Smooth muscle cell (in vitro differentiated cells): Measurements from ENCODE around the gene FANCM. TPM values are rescaled to one million over a fixed set of nuclear protein-coding genes. Genes with fewer than 3 reads are reported as not detected.

Experiments
- DNase-seq: peaks from one replicate; lab custom pipeline; 2025; ENCODE audit not compliant: unreplicated experiment; lab: John Stamatoyannopoulos, UW
- H2AFZ ChIP-seq: fragments of 200-600 bp; sonication (generic); 2 replicates; pipeline ENCODE4 v1.6.0; 2016; ENCODE audit warnings: antibody characterized with exemption, low read depth, mild to moderate bottlenecking
- H3F3A ChIP-seq: fragments of 200-600 bp; sonication (generic); 2 replicates; pipeline ENCODE4 v1.6.0; 2017; ENCODE audit warnings: antibody characterized with exemption, low read depth
- H3K27ac ChIP-seq: fragments of 200-600 bp; sonication (generic); 2 replicates; pipeline ENCODE4 v1.5.1; 2016; ENCODE audit warnings: low read depth, mild to moderate bottlenecking
- H3K27me3 ChIP-seq: fragments of 200-600 bp; sonication (generic); 2 replicates; pipeline ENCODE4 v1.6.1; 2016; ENCODE audit warnings: low read depth, mild to moderate bottlenecking
- H3K36me3 ChIP-seq: fragments of 200-600 bp; sonication (generic); 2 replicates; pipeline ENCODE4 v1.5.1; 2016; ENCODE audit warnings: low read depth
- H3K4me1 ChIP-seq: fragments of 200-600 bp; sonication (generic); 2 replicates; pipeline ENCODE4 v1.5.1; 2016; ENCODE audit warnings: low read depth
- H3K4me2 ChIP-seq: fragments of 200-600 bp; sonication (generic); 2 replicates; pipeline ENCODE4 v1.6.0; 2016; ENCODE audit warnings: mild to moderate bottlenecking
- H3K4me3 ChIP-seq: fragments of 200-600 bp; sonication (generic); 2 replicates; pipeline ENCODE4 v1.5.1; 2016; ENCODE audit warnings: mild to moderate bottlenecking
- H3K79me2 ChIP-seq: fragments of 200-600 bp; sonication (generic); 2 replicates; pipeline ENCODE4 v1.6.0; 2016; ENCODE audit warnings: low read depth, mild to moderate bottlenecking
- H3K9ac ChIP-seq: fragments of 200-600 bp; sonication (generic); 2 replicates; pipeline ENCODE4 v1.6.0; 2016; ENCODE audit warnings: low read depth
- H3K9me3 ChIP-seq: fragments of 200-600 bp; sonication (generic); replicated peaks from 2 replicates; pipeline ENCODE4 v1.5.1; 2016; ENCODE audit warnings: low read depth
- H4K20me1 ChIP-seq: fragments of 200-600 bp; sonication (generic); 2 replicates; pipeline ENCODE4 v1.6.0; 2016; ENCODE audit warnings: low read depth
- WGBS: methylation state at CpG from one replicate; pipeline ENCODE4 v1.1.7; 2016; ENCODE audit warnings: low lambda C conversion rate; 5-methylcytosine and 5-hydroxymethylcytosine counted together
- polyA plus RNA-seq: library from polyadenylated mRNA; unstranded; fragments of >200 nt; fragmentation: Nextera tagmentation; extraction: Ambion mirVana; gene quantifications from 2 replicates; pipeline ENCODE4 v1.2.1, GENCODE V29; 2016
- total RNA-seq: library from RNA; depleted of rRNA; stranded (reverse); fragments of >200 nt; gene quantifications from 2 replicates; pipeline ENCODE4 v1.2.3, GENCODE V29; 2014
- TF ChIP-seq, protein P1 (sequence below): fragments of 200-600 bp; sonication (generic); IDR thresholded peaks from 2 replicates; pipeline ENCODE4 v1.5.1; 2017; ENCODE audit warnings: borderline replicate concordance, mild to moderate bottlenecking, antibody characterized with exemption; ENCODE audit not compliant: insufficient read depth, poor library complexity, severe bottlenecking

FANCM gene
- total and polyA plus RNA-seq, 2 experiments from 2014 or later: 1.7 to 5.5 TPM

DNA sequence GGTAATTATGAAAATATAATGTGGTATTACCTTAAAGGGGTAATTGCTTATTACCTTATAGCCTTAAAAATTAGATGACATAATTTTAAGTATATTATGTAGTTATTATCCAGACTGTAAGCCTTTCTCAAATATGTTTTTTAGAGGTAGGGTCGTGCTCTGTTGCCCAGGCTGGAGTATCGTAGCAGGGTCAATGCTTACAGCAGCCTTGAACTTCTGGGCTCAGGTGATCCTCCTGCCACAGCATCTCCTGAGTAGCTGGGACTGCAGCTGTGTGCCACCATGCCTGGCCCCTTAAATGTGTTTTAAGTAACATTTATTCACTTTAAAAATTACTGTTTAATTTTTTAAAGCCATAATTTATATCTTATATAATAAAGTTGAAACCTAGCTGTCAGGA is 41.5 kb upstream of the FANCM start:
- Histone ChIP-seq H3K4me1 (no peaks in the 10 kb centered on the region), H3K4me3 (no peak overlapping the region), H4K20me1 (peaks cover 77% of the 10 kb centered on the region), H3K79me2 (peaks cover 91% of the 10 kb centered on the region), H3K9me3 (no peaks in the 10 kb centered on the region), H3F3A (no peaks in the 10 kb centered on the region), H2AFZ (no peak overlapping the region), H3K4me2 (no peak overlapping the region), H3K36me3 (peaks cover 21% of the 10 kb centered on the region), H3K27me3 (no peaks in the 10 kb centered on the region), H3K9ac (no peak overlapping the region), H3K27ac (no peak overlapping the region)
- TF ChIP-seq, protein P1, sequence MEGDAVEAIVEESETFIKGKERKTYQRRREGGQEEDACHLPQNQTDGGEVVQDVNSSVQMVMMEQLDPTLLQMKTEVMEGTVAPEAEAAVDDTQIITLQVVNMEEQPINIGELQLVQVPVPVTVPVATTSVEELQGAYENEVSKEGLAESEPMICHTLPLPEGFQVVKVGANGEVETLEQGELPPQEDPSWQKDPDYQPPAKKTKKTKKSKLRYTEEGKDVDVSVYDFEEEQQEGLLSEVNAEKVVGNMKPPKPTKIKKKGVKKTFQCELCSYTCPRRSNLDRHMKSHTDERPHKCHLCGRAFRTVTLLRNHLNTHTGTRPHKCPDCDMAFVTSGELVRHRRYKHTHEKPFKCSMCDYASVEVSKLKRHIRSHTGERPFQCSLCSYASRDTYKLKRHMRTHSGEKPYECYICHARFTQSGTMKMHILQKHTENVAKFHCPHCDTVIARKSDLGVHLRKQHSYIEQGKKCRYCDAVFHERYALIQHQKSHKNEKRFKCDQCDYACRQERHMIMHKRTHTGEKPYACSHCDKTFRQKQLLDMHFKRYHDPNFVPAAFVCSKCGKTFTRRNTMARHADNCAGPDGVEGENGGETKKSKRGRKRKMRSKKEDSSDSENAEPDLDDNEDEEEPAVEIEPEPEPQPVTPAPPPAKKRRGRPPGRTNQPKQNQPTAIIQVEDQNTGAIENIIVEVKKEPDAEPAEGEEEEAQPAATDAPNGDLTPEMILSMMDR: no peak
- WGBS: 98% methylated on average over 2 of the region's 2 CpGs
- DNase-seq: no peak

DNA sequence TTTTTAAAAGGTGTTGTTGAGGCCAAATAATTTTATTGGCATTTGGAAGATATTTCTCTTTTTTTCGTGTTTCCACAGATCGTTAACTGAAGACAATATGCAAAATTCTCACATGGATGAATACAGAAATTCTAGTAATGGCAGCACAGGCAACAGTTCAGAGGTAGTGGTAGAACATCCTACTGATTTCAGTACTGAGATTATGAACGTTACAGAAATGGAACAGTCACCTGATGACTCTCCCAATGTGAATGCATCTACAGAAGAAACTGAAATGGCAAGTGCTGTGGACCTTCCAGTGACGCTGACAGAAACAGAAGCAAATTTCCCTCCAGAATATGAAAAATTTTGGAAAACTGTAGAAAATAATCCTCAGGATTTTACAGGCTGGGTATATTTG is 40.6 kb upstream of the FANCM start:
- Histone ChIP-seq H3K4me3 (no peak overlapping the region), H3K27ac (no peak overlapping the region), H3K4me1 (no peaks in the 10 kb centered on the region), H3K36me3 (peaks cover 24% of the 10 kb centered on the region), H3K79me2 (peaks cover 91% of the 10 kb centered on the region), H4K20me1 (peaks cover 72% of the 10 kb centered on the region), H3K27me3 (no peaks in the 10 kb centered on the region), H3K9ac (no peak overlapping the region), H3K4me2 (no peak overlapping the region), H3K9me3 (no peaks in the 10 kb centered on the region), H2AFZ (no peak overlapping the region), H3F3A (no peaks in the 10 kb centered on the region)
- no peak for DNase-seq
- WGBS: 97% methylated on average over 4 of the region's 4 CpGs
- TF ChIP-seq, protein P1: no peak

DNA sequence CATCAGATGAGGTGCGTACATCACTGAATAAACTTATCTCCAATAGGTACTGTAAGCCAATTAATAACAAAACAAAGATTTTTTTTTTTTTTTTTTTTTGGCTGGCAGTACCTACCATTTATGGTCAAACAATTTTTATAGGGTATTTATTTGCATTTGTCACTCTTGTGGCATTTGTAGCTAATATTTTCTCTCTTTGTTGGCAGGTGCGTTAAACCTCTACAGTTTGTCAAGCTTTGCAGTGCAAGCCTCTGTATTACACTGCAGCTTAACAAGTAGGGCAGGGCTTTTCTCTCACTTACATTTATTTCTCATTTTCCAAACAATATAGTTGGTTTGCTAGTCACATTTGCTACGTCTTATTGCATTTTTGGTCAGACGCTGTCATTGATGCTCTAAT is 39.5 kb upstream of the FANCM start:
- no peak overlapping the region for H3K4me3 ChIP-seq
- H2AFZ ChIP-seq: no peak overlapping the region
- H3K36me3 ChIP-seq: peaks cover 24% of the 10 kb centered on the region
- H4K20me1 ChIP-seq: peaks cover 70% of the 10 kb centered on the region
- H3K9ac ChIP-seq: no peak overlapping the region
- no peak overlapping the region for H3K27ac ChIP-seq
- peaks cover 84% of the 10 kb centered on the region for H3K79me2 ChIP-seq
- no peaks in the 10 kb centered on the region for H3K4me1 ChIP-seq
- no peak for DNase-seq
- no peaks in the 10 kb centered on the region for H3K9me3 ChIP-seq
- WGBS: 97% methylated on average over 4 of the region's 4 CpGs
- no peaks in the 10 kb centered on the region for H3K27me3 ChIP-seq
- TF ChIP-seq, protein P1: no peak
- no peaks in the 10 kb centered on the region for H3F3A ChIP-seq
- no peak overlapping the region for H3K4me2 ChIP-seq

DNA sequence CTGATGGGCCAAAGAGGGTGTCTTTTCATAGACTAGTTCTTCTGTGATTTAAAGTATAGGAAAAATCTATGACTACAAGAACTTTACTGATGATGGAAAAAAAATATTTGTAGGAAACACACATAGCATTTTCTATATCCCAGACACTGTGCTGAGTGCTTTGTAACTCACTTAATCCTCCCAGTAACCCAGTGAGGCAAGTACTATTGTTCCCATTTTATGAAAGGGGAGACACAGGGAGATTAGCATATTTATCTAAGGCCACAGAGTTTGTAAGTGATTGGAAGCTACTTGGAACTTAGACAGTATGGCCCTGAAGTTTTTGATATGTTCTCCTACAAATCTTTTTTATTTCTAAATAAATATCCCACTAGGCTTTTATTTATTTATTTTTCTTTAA is 31.9 kb upstream of the FANCM start:
- Histone ChIP-seq H3K9ac (no peak overlapping the region), H3K27ac (no peak overlapping the region), H2AFZ (no peak overlapping the region), H3K36me3 (peaks cover 30% of the 10 kb centered on the region), H3K4me2 (no peak overlapping the region), H3K79me2 (peaks cover 25% of the 10 kb centered on the region), H3K9me3 (no peaks in the 10 kb centered on the region), H3K4me1 (peaks cover 7% of the 10 kb centered on the region), H3F3A (no peaks in the 10 kb centered on the region), H4K20me1 (peaks cover 24% of the 10 kb centered on the region), H3K4me3 (no peak overlapping the region), H3K27me3 (no peaks in the 10 kb centered on the region)
- no peak for DNase-seq
- TF ChIP-seq, protein P1: no peak
